HFF-Myc (cell line): ENCODE measurements around the gene USP37.

Experiments used
- DNase-seq: peaks from one replicate; pipeline ENCODE4 v3.0.0-alpha.2; 2011; ENCODE audit warnings: low read depth; ENCODE audit errors: extremely low read depth
- H3K4me3 ChIP-seq: replicated peaks from 2 replicates; pipeline ENCODE4 v1.5.1; 2011; ENCODE audit warnings: low read depth, mild to moderate bottlenecking, control low read depth, low read length
- TF ChIP-seq, protein P1 (sequence below): IDR thresholded peaks from 2 replicates; pipeline ENCODE4 v1.5.1; 2012; ENCODE audit warnings: mild to moderate bottlenecking, low read depth, low read length, control low read depth; ENCODE audit errors: missing control alignments

The USP37 gene, protein sequence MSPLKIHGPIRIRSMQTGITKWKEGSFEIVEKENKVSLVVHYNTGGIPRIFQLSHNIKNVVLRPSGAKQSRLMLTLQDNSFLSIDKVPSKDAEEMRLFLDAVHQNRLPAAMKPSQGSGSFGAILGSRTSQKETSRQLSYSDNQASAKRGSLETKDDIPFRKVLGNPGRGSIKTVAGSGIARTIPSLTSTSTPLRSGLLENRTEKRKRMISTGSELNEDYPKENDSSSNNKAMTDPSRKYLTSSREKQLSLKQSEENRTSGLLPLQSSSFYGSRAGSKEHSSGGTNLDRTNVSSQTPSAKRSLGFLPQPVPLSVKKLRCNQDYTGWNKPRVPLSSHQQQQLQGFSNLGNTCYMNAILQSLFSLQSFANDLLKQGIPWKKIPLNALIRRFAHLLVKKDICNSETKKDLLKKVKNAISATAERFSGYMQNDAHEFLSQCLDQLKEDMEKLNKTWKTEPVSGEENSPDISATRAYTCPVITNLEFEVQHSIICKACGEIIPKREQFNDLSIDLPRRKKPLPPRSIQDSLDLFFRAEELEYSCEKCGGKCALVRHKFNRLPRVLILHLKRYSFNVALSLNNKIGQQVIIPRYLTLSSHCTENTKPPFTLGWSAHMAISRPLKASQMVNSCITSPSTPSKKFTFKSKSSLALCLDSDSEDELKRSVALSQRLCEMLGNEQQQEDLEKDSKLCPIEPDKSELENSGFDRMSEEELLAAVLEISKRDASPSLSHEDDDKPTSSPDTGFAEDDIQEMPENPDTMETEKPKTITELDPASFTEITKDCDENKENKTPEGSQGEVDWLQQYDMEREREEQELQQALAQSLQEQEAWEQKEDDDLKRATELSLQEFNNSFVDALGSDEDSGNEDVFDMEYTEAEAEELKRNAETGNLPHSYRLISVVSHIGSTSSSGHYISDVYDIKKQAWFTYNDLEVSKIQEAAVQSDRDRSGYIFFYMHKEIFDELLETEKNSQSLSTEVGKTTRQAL

DNA sequence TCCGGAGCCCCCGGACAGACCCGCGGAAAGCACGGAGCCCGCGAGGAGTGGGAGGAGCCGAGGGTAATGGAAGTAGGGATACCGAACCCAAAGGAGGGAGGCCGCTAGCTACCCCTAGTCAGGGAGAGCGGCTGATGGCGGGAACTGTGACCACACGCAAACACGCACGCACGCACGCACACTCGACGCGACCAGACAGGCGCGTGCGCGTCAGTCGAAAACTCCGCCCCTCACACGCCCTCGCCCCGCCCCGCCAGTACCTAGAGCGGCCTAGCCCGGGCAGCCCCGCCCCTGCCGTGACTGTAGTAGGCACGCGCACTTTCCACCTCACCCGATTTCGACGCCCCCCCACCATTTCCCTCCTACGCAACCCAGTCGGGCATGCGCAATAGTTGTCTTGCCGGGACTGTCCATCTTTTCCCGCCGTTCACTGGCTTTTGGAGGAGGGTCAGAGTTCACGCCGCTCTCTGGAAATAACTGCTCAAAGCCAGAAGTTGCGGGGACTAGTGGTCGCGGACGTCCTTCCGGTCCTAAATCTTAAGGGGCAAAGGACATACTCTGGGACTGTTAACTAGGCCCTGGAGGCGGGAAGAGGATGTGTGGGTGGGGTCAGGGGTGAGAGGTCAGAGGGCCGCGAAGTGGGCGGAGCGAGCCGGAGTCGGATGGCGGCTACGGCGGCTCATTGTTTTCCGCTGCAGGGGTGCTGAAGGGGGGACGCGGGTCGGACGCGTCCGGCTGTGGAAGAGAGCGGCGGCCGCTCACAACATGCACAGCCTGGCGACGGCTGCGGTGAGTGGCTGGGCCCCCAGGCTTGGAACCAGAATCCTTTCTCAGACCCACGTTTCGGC lies at the start of gene USP37, which contains the start of gene CNOT9:
USP37 (minus strand) TSS at position 162 of the 848 bp plus-strand sequence. CDS start 9,698 bp downstream, outside the sequence.
CNOT9 (plus strand) TSS at position 650 of the 848 bp plus-strand sequence; CDS start at position 766, 116 bp downstream.
- peak; percentile 92 for DNase-seq
- H3K4me3 ChIP-seq: peak within 1 kb of the TSS; percentile 86
- TF ChIP-seq, protein P1, sequence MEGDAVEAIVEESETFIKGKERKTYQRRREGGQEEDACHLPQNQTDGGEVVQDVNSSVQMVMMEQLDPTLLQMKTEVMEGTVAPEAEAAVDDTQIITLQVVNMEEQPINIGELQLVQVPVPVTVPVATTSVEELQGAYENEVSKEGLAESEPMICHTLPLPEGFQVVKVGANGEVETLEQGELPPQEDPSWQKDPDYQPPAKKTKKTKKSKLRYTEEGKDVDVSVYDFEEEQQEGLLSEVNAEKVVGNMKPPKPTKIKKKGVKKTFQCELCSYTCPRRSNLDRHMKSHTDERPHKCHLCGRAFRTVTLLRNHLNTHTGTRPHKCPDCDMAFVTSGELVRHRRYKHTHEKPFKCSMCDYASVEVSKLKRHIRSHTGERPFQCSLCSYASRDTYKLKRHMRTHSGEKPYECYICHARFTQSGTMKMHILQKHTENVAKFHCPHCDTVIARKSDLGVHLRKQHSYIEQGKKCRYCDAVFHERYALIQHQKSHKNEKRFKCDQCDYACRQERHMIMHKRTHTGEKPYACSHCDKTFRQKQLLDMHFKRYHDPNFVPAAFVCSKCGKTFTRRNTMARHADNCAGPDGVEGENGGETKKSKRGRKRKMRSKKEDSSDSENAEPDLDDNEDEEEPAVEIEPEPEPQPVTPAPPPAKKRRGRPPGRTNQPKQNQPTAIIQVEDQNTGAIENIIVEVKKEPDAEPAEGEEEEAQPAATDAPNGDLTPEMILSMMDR: no peak

DNA sequence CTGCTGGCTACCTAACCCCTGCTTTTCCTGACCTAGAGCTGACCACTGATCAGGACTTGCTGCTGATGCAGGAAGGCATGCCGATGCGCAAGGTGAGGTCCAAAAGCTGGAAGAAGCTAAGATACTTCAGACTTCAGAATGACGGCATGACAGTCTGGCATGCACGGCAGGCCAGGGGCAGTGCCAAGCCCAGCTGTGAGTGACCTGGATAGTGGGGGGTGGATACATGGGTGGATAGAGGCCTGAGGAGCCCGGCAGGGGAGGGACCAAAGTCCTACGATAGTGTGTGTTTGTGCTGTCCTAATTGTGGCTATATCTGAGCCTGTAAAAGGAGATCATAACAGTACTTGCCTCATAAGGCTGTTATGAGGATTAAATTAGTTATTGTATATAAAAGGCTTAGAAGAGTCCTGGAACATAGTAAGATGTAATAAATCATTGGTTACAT lies 47.7 kb upstream of the USP37 start:
- no peak for DNase-seq
- TF ChIP-seq, protein P1: no peak
- H3K4me3 ChIP-seq: no peak overlapping the region

DNA sequence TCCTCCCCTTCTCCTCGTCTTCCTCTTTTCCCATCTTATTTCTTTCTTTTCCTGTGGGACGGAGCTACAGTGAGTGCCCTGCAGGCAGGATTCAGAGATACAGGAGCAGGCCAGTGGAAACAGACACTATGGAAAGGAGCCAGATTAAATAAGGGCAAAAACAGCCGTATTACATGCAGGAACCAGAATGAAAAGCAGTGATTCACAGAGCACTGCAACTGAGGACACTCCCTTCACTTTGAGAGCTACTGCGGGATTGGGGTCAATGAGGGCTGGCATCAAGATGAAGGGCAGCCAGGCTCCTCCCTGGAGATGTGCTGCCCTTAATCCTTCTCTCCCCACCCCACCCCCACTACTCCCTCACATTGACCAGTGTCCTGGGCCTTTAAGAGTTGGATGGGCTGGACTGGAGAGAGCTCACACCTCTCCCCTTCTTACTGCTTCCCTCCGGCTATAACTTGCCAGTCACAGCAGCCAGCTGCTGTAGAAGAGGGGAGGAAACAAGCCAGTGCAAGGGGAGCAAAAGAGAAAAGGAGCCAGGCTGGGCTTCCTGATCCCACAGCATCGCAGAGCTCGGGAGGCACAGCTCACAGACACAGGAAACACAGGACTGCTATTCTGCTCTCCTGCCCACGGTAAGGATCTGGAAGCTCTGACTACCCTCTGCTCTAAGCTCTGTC lies 39.4 kb upstream of the USP37 start, which contains the start of gene PLCD4:
PLCD4 (plus strand) TSS at position 464 of the 680 bp plus-strand sequence. CDS start 7,841 bp downstream, outside the sequence.
- TF ChIP-seq, protein P1: no peak
- peak; percentile 44 for DNase-seq
- peak within 1 kb of the TSS; percentile 29 for H3K4me3 ChIP-seq

DNA sequence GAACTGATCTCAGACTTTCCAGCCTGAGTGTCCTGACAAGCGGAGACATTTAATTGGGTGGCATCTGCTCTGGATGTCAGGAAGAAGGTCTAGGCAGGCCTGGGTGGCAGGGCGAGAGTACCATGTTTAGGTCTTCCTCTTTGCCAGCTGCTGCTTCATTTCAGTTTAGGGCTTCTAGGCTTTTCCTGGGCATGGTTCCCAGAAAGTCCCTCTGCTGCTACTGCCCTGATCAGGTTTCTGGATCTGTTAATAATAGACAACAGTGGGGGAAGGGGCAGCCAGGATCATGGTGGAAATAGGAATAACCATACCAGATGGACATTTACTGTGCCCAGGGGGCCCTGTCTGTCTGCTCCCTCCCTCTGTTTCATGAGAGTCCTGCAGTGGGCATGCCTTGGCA lies 37.3 kb upstream of the USP37 start:
- DNase-seq: peak; percentile 69
- TF ChIP-seq, protein P1: no peak

DNA sequence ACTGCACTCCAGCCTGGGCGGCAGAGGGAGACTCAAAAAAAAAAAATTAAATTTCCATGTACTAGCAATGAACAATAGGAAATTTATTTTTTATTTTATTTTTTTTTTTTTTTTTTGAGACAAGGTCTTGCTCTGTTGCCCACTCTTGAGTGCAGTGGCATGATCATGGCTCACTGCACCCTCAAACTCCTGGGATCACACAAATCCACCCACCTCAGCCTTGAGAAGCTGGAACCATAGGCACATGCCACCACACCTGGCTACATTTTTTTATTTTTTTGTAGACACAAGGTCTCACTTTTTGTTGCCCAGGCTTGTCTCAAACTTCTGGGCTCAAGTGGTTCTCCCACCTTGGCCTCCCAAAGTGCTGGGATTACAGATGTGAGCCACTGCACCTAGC lies 17.4 kb upstream of the USP37 start:
- TF ChIP-seq, protein P1: no peak
- no peak overlapping the region for H3K4me3 ChIP-seq
- DNase-seq: no peak

More for the DNA sequence above, 37.3 kb upstream of the USP37 start:
- no peak overlapping the region for H3K4me3 ChIP-seq
